ENCODE results near the gene PRUNE2.

Gene PRUNE2

GRCh38 chr9:76581731-76582130 is 324.2 kb downstream of the PRUNE2 start:
- DNase-seq (ENCODE audit: low read depth in 2 of 3, low spot score in 1 of 3): no peak

- DNase-seq (ENCODE audit: low read depth in 2 of 3, low spot score in 1 of 3): no peak
Measured at GRCh38 chr9:76580820-76581219, 325.1 kb downstream of the PRUNE2 start.

- no peak for DNase-seq (ENCODE audit: low read depth in 2 of 3, low spot score in 1 of 3)
Measured at GRCh38 chr9:76580188-76580587, 325.7 kb downstream of the PRUNE2 start.

DNA sequence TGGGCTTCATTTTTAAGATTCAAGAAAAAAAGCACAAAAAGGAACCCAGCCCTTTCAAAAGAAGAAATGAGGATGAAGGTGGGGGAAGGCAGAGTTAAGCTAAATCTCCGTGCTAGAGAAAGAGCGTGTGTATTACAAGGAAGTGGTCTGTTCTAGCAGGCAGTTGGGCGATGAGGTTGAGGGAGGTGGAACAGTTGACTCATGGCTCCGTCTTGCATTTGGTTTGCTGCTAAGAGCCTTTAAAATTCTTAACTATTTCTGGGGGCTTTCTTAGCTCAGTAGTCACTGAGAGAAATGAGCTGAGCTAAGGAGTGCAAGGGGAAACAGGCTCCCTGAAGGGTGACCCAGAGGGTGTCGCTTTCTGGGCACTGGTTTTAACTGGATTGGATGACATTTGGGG is 329.6 kb downstream of the PRUNE2 start:
- DNase-seq (ENCODE audit: low read depth in 2 of 3, low spot score in 1 of 3): peak; percentile 41 to 62 (median 57)

- no peak for DNase-seq (ENCODE audit: low read depth in 2 of 3, low spot score in 1 of 3)
Measured at GRCh38 chr9:76575761-76576160, 330.2 kb downstream of the PRUNE2 start.

DNA sequence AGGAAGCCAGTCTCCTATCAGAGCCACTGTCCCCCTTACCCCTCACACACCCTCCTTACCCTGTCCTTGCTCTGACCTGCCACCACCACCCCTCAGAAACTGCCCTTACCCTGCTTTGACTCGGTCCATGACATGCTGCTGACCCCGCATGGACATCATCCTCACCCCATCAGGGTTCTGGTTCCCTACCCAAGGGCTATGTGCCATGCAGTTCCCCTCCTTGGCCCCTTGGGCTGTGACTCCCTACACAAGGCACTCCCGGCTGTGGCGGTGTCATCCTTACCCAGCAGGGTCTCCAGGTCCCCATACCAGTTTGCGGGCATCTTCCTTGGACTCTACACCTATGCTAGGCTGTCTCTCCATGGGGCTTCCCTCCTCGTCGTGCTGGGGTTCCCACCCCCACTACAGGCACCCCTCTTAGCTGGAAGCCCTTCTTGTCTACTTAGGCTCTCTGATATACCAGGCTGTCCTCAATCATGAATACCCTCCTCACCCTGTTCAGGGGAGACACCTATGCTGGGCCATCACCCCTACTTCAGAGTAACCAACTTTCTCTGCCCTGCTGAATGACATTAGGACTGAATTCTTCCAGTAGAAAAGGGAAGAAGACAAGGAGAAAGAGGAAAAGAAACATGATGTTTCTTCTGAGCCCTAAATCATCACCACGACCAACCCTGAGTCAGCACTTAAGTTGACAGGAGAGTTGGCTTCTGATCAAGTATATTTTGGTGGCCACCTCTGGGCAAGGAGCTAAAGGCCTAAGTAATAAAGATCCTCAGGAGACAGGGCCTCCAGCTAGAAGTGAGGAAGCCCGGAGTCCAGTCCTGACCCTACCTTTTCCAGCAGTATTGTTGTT is 331.8 kb downstream of the PRUNE2 start:
- DNase-seq (ENCODE audit: low read depth in 2 of 3, low spot score in 1 of 3): no peak

DNA sequence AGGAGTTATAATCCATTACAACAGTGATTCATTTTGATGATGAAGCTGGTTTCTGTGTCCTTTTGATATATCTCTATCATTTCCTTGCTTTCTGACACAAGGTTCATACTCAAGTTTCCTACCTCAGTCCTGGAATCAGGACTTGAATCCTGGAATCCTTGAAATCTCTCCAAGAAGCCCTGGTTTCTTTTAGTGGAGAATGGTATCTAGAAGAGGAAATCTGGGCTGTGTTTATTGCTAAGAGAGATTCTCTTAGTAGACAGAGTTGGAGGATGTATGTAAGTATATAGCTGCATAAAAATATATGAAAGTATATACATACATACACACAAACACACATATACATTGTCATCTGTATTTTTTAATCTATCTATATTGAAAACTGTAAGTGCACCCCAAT is 332.5 kb downstream of the PRUNE2 start:
- DNase-seq (ENCODE audit: low read depth in 2 of 3, low spot score in 1 of 3): no peak

- DNase-seq (ENCODE audit: low read depth in 2 of 3, low spot score in 1 of 3): no peak
Measured at GRCh38 chr9:76572151-76572550, 333.8 kb downstream of the PRUNE2 start.

GRCh38 chr9:76571743-76572146 is 334.2 kb downstream of the PRUNE2 start:
- DNase-seq (ENCODE audit: low read depth in 2 of 3, low spot score in 1 of 3): no peak

GRCh38 chr9:76571288-76571687 is 334.6 kb downstream of the PRUNE2 start:
- no peak for DNase-seq (ENCODE audit: low read depth in 2 of 3, low spot score in 1 of 3)

DNA sequence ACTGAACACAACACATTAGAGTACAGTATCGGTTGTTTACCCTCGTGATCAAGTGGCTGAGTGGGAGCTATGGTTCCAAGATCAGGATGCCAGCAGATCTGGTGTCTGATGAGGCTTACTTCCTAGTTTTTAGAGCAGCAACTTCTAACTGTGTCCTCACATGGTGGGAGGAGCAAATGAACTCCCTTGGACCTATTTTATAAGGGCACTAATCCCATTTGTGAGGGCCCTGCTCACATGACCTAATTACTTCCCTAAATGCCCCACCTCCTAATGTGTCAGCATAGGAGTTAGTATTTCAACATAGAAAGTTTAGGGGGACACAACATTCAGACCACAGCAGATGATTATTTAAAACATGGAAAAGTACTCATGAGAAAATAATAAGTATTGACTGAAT is 335.1 kb downstream of the PRUNE2 start:
- DNase-seq (ENCODE audit: low read depth in 2 of 3, low spot score in 1 of 3): no peak

DNA sequence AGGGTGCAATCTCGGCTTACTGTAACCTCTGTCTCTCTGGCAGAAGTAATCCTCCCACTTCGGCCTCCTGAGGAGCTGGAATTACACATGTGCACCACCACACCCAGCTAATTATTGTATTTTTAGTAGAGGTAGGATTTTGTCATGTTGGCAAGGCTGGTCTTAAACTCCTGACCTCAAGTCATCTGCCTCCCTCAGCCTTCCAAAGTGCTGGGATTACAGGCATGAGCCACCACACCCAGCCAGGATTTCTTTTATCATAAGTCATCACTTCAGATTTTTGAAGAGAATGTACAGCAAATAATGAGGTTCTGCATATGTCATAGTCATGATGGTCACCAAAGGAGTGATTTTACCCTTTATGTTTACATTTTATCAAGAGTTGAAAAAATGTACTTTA is 338.8 kb downstream of the PRUNE2 start:
- no peak for DNase-seq (ENCODE audit: low read depth in 2 of 3, low spot score in 1 of 3)

GRCh38 chr9:76564297-76564696 is 341.6 kb downstream of the PRUNE2 start:
- DNase-seq (ENCODE audit: low read depth in 2 of 3, low spot score in 1 of 3): no peak

DNA sequence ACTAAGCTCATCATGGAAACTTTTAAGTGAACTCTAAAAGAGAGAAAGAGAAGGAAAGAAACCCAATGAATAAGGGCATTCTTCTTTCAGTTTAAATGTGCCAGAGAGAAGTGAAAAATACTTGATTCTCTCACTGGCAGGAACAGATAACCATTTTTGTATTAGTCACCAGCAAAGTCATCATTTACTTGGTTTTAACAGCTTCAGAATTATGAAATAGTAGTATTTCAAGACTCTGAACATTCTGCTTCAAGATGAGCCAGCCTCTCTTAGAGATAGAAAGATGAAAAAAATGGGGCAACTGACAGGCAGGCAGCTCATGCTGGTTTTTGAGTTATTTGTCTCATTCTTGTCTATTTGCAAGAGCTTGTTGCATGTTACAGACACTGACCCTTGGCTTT is 343.4 kb downstream of the PRUNE2 start:
- no peak for DNase-seq (ENCODE audit: low read depth in 2 of 3, low spot score in 1 of 3)

GRCh38 chr9:76561900-76562299 is 344.0 kb downstream of the PRUNE2 start:
- DNase-seq (ENCODE audit: low read depth in 2 of 3, low spot score in 1 of 3): no peak
